Suprapubic skin (tissue), 3 donors: ENCODE data around the gene MAIP1.

Source experiments
- CTCF ChIP-seq, 2 donors: fragments of 200-600 bp in 1 of 2; fragments of 450-650 bp in 1 of 2; sonication (generic) in 1 of 2; IDR thresholded peaks; one replicate each; pipeline ENCODE4 v1.5.1; 2016 to 2019; ENCODE audit warnings: antibody characterized with exemption in 2 of 2, mild to moderate bottlenecking in 1 of 2, moderate library complexity in 1 of 2
- POLR2AphosphoS5 ChIP-seq, 3 donors: sonication (generic); formaldehyde crosslinking; IDR thresholded peaks; one replicate each; pipeline ENCODE4 v1.6.1; 2017; ENCODE audit warnings: antibody characterized with exemption in 3 of 3

- TF ChIP-seq CTCF (IDR thresholded peaks at IDR 0.05) (no peak), POLR2AphosphoS5 (IDR thresholded peaks at IDR 0.05) (no peak)
Measured at GRCh38 chr2:199916980-199917379, 38.4 kb upstream of the MAIP1 start.
